GM03348 (cell line): ENCODE measurements around the gene CST7.

ENCODE experiments used
- DNase-seq: peaks from one replicate; pipeline ENCODE4 v3.0.0; 2012; ENCODE audit warnings: low spot score

Gene CST7

DNA sequence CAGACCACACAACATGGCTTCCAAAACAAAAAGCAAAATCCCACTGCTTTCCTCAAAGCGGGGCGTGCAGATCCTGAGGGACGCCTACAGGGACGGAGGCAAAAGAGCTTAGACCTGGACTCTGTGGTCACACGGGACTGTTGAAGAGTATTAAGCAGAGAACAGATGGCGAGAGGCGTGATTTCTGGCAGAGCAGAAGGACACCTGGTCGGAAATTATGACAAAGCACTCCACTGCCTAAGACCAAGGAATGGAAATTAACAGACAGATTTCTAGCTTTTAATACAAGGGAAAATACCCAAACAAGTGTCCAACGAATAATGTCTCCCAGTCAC lies 15.4 kb downstream of the CST7 start:
- no peak for DNase-seq

DNA sequence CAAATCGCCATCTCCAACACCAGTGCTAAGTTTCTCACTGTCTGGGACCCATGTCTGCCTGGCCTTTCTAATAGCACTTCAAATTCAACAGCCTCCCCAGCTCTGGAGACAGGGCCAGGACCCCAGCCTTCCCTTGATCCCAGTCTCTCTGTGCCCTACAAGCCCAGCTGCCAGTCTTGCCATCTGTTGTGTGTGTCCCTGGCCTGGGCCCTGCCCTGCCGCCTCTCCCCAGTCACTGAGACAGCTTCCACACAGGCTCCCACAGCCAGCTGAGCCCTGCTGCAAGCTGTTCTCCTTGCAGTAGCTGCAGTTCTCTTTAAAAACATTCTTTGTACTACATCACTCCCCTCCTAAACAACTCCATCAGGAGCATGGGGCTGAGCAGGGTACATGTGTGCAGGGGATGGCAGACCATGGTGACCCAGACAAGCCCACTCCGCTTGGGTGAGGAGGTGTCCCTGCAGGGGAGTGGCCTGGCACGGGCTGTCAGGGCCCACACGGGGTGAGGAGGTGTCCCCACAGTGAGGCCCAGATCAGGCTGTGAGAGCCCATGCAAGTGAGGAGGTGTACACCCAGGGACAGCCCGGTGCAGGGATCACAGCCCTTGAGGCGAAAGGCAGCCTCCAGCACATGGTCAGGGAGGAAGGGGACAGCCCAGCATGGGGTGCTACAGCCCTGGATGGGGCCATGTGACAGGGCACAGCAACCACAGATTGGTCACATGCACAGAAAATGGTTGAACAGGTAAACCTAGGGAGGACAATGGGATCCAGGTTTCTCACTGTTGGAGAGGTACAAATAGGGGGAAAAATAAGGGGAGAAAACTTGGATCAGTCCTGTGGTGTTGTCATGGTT lies 16.2 kb downstream of the CST7 start:
- no peak for DNase-seq

DNA sequence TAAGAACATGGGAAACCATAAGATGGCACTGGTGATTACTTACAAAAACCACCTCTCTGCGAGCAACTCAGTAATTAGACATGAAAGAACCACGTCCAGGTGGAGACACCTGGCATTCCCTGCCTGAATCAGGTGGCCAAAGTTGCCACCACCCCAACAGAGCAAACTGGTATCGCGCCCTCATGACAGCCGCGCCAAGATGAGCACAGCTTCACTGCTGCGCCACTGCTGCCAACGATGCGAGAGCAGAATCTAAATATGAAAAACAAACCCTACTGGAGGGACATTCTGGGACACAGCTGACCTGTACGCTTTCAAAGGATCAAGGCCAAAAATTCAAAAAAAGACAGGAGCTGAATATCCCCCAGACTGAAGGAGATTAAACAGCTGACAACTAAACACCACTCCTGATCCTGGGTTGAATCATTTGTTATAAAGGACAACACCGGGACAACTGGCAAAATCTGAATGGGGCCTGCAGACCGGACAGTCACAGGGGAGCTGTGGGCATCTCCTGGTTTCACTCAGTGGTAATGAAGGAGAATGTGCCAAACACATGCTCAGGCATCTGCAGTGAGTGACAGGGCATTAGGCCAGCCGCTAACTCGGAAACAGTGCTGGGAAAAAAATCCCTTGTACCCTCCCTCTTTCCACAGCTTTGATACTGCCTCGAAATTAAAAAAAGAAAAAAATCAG lies 17.4 kb downstream of the CST7 start:
- no peak for DNase-seq

DNA sequence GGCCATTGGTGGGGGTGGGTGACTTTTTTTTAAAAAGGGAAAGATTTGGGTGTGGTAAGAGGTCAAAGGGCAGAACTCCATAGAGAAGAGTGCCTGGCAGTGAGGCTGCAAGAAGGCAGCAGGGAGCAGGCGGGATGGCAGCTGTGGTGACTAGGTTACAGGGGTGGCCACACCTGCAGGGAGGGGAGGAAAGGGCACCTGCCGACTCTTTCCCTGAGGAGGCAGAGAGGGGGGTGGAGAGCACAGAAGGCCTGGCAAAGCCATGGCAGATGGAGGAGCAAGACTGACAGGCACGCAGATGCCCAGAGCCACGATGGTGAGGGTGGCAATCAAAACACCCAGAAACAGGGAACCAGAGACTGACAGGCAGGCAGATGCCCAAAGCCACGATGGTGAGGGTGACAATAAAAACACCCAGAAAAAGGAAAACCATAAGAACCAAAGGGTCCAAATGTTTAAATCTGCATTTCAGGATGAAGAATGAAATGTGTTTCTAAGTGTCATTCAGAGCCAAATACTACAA lies 19.3 kb downstream of the CST7 start:
- no peak for DNase-seq

DNA sequence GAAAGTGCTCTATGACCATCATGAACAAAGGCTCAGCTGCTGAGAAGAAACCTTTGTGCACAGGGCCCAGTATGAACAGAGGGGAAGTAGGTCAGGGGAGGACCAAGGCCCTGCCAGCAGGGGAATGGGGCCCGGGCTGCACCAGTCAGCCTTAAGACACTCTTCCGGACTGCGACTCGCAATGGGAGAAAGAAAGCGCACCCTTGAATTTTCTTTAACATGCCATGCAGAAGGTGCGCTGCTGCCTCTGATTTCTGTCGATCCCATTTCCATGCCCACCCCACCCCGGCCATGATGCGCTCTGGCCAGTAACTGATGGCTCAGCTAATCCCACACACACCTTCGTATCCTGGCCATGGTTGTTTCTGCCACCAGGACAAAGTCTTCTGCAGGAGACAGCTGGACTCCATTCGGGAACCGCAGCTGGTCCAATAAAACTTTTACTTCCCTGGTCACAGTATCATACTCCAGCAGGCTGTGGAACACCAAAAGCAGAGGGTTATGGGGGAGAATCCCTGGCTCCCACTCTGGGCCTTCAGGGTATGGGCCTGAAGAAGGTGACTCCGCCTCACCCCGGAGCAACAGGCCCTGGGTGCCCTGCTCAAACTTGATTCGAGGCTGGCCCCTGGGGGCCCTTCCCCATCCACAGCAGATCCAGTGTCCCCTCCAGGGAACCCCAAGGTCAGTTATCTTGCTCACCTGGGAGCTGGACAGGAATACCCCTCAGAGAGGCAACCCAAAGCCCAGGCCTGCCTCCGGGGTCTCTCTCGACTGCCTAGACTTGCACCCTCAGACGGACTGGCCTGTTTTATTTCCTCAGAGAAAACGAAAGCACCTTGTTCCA lies 20.3 kb downstream of the CST7 start:
- DNase-seq, result no peak

GRCh38 chr20:24970030-24970553 lies 21.0 kb downstream of the CST7 start:
- no peak for DNase-seq

DNA sequence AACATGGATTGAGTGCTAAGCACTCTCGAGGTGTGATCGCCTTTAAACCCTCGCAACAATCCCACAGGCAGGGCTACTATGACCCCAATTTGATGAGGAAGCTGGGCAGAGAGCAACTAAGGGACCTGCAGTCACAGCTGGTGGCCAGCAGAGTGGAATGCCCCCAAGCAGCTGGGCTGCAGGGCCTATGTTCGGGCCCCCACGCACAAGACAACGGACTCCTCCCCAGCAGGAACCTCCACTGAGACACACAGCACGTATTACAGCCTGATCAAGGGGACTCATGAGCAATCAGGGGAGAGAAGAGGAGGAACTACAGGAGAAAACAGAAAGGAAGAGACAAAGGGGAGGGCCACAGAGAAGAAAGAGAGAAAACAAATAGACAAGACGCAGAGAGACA lies 21.7 kb downstream of the CST7 start:
- DNase-seq, result no peak

DNA sequence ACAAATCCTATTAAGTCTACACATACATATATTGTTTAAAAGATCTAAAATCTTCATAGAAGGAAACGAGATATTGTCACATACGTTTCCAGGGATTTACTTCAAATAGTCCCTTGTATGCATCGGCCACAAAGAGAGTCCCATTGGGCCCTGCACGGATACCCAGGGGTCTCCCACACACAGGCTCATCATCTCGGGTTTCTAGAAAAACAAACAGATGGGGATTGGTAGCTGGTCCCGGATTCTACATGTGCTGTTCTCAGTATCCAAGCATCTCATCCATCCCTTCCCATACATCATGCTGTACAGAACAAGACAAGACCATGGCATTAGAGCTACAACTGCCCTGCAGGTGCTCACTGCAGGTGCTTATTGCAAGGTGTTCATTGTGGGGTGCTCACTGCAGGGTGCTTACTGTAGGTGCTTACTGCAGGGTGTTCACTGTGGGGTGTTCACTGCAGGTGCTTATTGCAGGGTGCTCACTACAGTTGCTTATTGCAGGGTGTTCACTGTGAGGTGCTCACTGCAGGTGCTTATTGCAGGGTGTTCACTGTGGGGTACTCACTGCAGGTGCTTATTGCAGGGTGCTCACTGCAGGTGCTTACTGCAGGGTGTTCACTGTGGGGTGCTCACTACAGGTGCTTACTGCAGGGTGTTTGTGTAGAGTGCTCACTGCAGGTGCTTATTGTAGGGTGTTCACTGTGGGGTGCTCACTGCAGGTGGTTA lies 22.5 kb downstream of the CST7 start:
- no peak for DNase-seq

- no peak for DNase-seq
These were observed 23.3 kb downstream of the CST7 start for GRCh38 chr20:24972341-24972740.

DNA sequence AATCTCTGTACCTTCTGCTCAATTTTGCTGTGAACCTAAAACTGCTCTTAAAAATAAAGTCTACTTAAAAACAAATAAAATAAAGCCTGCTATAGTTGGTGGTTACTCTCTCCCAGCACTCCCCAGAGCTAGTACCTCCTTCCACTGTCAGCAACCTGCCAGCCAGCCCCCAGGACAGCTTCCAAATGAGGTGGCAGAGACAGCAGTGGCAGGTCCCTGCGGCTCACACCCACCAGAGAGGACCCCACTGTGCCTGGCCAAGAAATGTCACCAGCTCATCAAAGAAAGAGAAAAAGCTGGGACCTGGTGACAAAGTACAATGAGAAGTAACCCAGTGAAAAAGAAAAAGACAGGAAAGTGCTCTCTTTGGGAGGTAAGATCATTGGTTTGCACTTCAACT lies 28.3 kb downstream of the CST7 start:
- DNase-seq, result no peak

DNA sequence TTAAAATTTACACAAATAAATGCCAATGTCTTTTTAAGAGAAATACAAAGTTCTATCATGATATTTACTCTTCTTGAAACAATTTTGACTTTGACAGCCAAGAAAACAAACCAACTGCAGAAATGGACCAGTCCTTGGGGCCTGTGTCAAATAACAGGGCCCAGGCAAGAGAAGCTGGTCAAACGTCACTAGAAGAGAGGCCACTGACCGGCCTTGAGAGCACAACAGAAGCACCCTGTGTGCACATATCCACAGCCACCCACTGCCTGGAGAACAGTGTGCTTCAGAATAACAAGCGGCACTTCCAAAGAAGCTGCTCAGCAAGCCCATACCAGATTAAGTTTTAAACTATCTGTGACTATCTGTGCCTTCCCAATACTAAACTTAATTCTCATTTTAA lies 28.7 kb downstream of the CST7 start:
- no peak for DNase-seq

GRCh38 chr20:24978513-24978912 lies 29.4 kb downstream of the CST7 start:
- no peak for DNase-seq

DNA sequence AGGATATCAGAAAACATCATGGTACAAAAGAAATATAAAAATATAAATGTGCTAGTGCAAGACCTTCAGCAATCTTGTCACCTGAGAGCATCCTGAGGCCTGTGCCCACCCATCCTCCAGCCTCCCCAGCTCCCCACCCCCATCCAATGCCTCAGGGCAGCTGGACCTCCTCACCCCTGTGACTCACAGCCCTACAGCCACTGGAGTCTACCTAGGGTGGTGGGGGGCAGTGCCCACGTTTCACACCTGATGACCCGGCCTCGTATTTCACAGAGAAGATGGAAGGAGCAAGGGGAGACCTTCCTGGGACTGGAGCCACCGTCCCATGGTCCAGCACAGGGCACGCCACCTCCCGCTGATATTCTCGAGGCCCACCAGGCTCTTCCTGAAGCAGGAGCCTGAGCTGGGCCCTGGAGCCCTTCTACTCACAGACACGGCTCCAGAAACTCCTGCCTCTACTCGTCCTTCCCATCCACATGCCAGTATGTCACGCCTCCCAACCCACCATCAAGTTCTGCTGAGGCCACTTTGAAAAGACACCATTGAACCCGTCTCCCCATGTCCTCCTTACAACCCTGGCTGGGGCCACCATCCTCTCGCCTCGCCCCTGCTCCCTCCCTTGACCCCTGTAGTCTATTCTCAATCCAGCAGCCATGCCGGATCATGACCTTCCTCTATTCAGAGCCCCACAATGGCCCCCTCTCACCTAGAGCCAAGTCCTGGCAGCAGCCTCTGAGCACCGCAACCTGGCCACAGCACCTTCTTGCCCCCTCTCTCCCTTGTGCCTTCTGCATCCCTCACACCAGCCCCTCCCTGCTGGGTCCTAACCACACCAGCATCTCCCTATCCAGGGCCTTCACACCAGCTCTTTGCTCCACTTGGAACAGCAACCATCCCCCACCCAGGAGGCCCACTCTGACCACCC lies 30.2 kb downstream of the CST7 start:
- no peak for DNase-seq

- no peak for DNase-seq
These were observed 31.4 kb downstream of the CST7 start for GRCh38 chr20:24980291-24981053.

GRCh38 chr20:24981282-24981681 lies 32.2 kb downstream of the CST7 start:
- DNase-seq, result no peak

DNA sequence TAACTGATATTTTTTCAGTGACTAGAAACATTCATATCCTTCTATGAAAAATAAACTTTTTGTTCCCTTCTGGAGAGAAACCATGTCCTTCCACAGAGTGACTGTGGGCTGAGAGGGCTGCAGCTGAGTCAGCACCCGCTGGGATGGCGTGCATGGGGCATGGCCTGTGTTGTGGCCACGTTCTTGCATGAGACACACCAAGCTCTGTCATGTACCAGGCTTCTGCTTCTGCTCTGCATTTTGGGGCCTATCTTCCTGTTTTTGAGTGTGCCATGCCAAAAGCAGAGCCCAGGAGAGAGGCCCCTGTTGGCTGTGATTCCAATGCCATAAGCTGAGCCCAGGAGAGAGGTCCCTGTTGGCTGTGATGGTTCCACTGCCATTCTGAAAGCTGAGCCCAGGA lies 32.7 kb downstream of the CST7 start:
- DNase-seq, result no peak

DNA sequence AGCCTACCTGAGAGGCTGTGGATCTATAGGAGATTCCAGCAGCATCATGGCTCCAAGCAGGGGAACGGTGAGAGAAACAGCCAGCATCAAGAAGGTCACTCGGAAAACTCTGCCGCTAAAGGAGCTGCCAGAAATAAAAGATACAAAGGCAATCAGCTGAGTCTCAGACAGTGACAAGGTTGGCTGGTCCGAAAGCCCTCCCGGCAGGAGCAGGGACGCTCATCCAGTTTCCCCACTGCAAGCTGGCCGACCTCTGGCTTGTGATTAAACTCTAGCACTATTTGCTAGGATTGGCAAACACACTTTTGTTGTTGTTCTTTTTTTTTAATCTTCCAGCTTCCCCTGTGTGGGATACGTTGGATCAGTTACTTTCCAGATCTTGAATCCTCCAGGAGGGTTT lies 34.8 kb downstream of the CST7 start:
- no peak for DNase-seq

- DNase-seq, result no peak
These were observed 36.0 kb downstream of the CST7 start for GRCh38 chr20:24984961-24985640.

DNA sequence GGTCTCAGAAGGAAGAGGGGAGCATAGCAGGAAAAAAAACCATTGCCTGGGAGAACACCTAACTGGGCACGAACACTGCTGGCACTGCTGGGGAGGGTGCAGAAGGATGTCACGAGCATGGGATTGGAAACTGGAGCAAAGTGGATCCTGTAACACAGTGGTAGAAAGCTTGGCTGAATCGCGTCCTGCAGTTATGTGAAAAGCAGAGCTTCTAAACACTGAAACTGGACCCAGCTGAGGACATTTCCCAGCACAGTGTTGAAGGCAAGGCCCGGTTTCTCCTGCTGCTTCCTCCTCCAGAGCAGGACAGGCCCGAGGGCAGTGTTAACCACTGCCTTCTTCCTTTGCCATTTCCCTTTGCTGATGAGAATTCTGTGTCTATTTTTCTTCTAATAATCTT lies 36.7 kb downstream of the CST7 start:
- no peak for DNase-seq
